Measurements from ENCODE around the gene RANBP9.

Gene RANBP9

GRCh38 chr6:13661647-13662046 is 50.0 kb downstream of the RANBP9 start:
- Histone ChIP-seq H3K4me1 (peaks cover 18% of the 10 kb centered on the region; the same call in 1 of the 2 replicates), H4K20me1 (peaks cover 100% of the 10 kb centered on the region), H3K27me3 (no peaks in the 10 kb centered on the region), H3K9ac (no peak overlapping the region), H3K9me3 (no peaks in the 10 kb centered on the region), H3K36me3 (peaks cover 18% of the 10 kb centered on the region; the same call in 1 of the 2 replicates), H3K4me2 (no peak overlapping the region), H3K27ac (no peak overlapping the region), H3K4me3 (no peak overlapping the region)
- TF ChIP-seq Cebpa-rat (IDR thresholded peaks at IDR 0.05): no peak

- Histone ChIP-seq H3K36me3 (peaks cover 20% of the 10 kb centered on the region; the same call in 1 of the 2 replicates), H3K27ac (no peak overlapping the region), H3K27me3 (no peaks in the 10 kb centered on the region), H3K4me1 (peaks cover 18% of the 10 kb centered on the region; the same call in 1 of the 2 replicates), H4K20me1 (peaks cover 96% of the 10 kb centered on the region), H3K9me3 (no peaks in the 10 kb centered on the region), H3K4me3 (no peak overlapping the region), H3K4me2 (no peak overlapping the region), H3K9ac (no peak overlapping the region)
- TF ChIP-seq Cebpa-rat (IDR thresholded peaks at IDR 0.05): no peak
These were observed 50.7 kb downstream of the RANBP9 start for GRCh38 chr6:13660893-13661292.

- TF ChIP-seq Cebpa-rat (IDR thresholded peaks at IDR 0.05): no peak
- Histone ChIP-seq H3K27me3 (no peaks in the 10 kb centered on the region), H3K27ac (no peak overlapping the region), H3K4me2 (no peak overlapping the region), H3K9me3 (no peaks in the 10 kb centered on the region), H3K36me3 (peaks cover 20% of the 10 kb centered on the region; the same call in 1 of the 2 replicates), H3K4me3 (no peak overlapping the region), H3K9ac (no peak overlapping the region), H4K20me1 (peaks cover 90% of the 10 kb centered on the region), H3K4me1 (peaks cover 18% of the 10 kb centered on the region; the same call in 1 of the 2 replicates)
These were observed 51.4 kb downstream of the RANBP9 start for GRCh38 chr6:13660273-13660672.

GRCh38 chr6:13655700-13656099 is 55.9 kb downstream of the RANBP9 start:
- H3K4me3 ChIP-seq: no peak overlapping the region
- H3K4me2 ChIP-seq: no peak overlapping the region
- no peak overlapping the region for H3K27ac ChIP-seq
- no peaks in the 10 kb centered on the region for H3K27me3 ChIP-seq
- peaks cover 41% of the 10 kb centered on the region for H3K36me3 ChIP-seq
- no peak overlapping the region for H3K9ac ChIP-seq
- no peak for TF ChIP-seq Cebpa-rat (IDR thresholded peaks at IDR 0.05)
- no peaks in the 10 kb centered on the region for H3K9me3 ChIP-seq
- peaks cover 15% of the 10 kb centered on the region; the same call in 1 of the 2 replicates for H3K4me1 ChIP-seq
- H4K20me1 ChIP-seq: peaks cover 54% of the 10 kb centered on the region

GRCh38 chr6:13654496-13654895 is 57.1 kb downstream of the RANBP9 start:
- Histone ChIP-seq H3K36me3 (peaks cover 49% of the 10 kb centered on the region), H3K4me2 (no peak overlapping the region), H3K9ac (no peak overlapping the region), H3K4me1 (peaks cover 7% of the 10 kb centered on the region; the same call in 1 of the 2 replicates), H3K4me3 (no peak overlapping the region), H4K20me1 (peaks cover 42% of the 10 kb centered on the region), H3K27me3 (no peaks in the 10 kb centered on the region), H3K27ac (no peak overlapping the region), H3K9me3 (no peaks in the 10 kb centered on the region)
- TF ChIP-seq Cebpa-rat (IDR thresholded peaks at IDR 0.05): no peak

- H4K20me1 ChIP-seq: peaks cover 38% of the 10 kb centered on the region
- TF ChIP-seq Cebpa-rat (IDR thresholded peaks at IDR 0.05): no peak
- no peak overlapping the region for H3K4me3 ChIP-seq
- no peak overlapping the region for H3K4me2 ChIP-seq
- no peaks in the 10 kb centered on the region for H3K9me3 ChIP-seq
- H3K27ac ChIP-seq: no peak overlapping the region
- no peaks in the 10 kb centered on the region for H3K27me3 ChIP-seq
- H3K4me1 ChIP-seq: no peaks in the 10 kb centered on the region
- H3K36me3 ChIP-seq: peaks cover 51% of the 10 kb centered on the region
- no peak overlapping the region for H3K9ac ChIP-seq
These were observed 58.3 kb downstream of the RANBP9 start for GRCh38 chr6:13653296-13653695.

- H3K9me3 ChIP-seq: no peaks in the 10 kb centered on the region
- H4K20me1 ChIP-seq: peaks cover 25% of the 10 kb centered on the region
- H3K4me3 ChIP-seq: no peak overlapping the region
- no peak overlapping the region for H3K4me2 ChIP-seq
- H3K4me1 ChIP-seq: no peaks in the 10 kb centered on the region
- TF ChIP-seq Cebpa-rat (IDR thresholded peaks at IDR 0.05): no peak
- no peak overlapping the region for H3K27ac ChIP-seq
- no peaks in the 10 kb centered on the region for H3K27me3 ChIP-seq
- H3K9ac ChIP-seq: no peak overlapping the region
- peaks cover 44% of the 10 kb centered on the region for H3K36me3 ChIP-seq
These were observed 62.2 kb downstream of the RANBP9 start for GRCh38 chr6:13649393-13649792.

- Histone ChIP-seq H3K4me3 (no peak overlapping the region), H3K27me3 (no peaks in the 10 kb centered on the region), H3K9ac (no peak overlapping the region), H3K4me2 (no peak overlapping the region), H3K36me3 (peaks cover 45% of the 10 kb centered on the region), H3K4me1 (no peaks in the 10 kb centered on the region), H3K9me3 (no peaks in the 10 kb centered on the region), H4K20me1 (peaks cover 24% of the 10 kb centered on the region), H3K27ac (no peak overlapping the region)
- TF ChIP-seq Cebpa-rat (IDR thresholded peaks at IDR 0.05): no peak
These were observed 62.8 kb downstream of the RANBP9 start for GRCh38 chr6:13648850-13649249.

- no peak overlapping the region for H3K9ac ChIP-seq
- H3K36me3 ChIP-seq: peaks cover 60% of the 10 kb centered on the region
- peaks cover 15% of the 10 kb centered on the region for H4K20me1 ChIP-seq
These were observed 68.5 kb downstream of the RANBP9 start for GRCh38 chr6:13643125-13643524.

GRCh38 chr6:13641315-13641714 is 70.3 kb downstream of the RANBP9 start:
- H3K4me3 ChIP-seq: no peak overlapping the region
- H3K27me3 ChIP-seq: no peaks in the 10 kb centered on the region
- no peak overlapping the region for H3K27ac ChIP-seq
- no peaks in the 10 kb centered on the region for H3K4me1 ChIP-seq
- H3K36me3 ChIP-seq: peaks cover 73% of the 10 kb centered on the region
- no peak overlapping the region for H3K4me2 ChIP-seq
- no peaks in the 10 kb centered on the region for H3K9me3 ChIP-seq
- H4K20me1 ChIP-seq: peaks cover 14% of the 10 kb centered on the region
- no peak overlapping the region for H3K9ac ChIP-seq
- TF ChIP-seq Cebpa-rat (IDR thresholded peaks at IDR 0.05): no peak

More at GRCh38 chr6:13643125-13643524, 68.5 kb downstream of the RANBP9 start:
- H3K4me1 ChIP-seq: no peaks in the 10 kb centered on the region
- H3K4me3 ChIP-seq: no peak overlapping the region
- no peak for TF ChIP-seq Cebpa-rat (IDR thresholded peaks at IDR 0.05)
- H3K4me2 ChIP-seq: no peak overlapping the region
- no peaks in the 10 kb centered on the region for H3K9me3 ChIP-seq
- H3K27me3 ChIP-seq: no peaks in the 10 kb centered on the region
- no peak overlapping the region for H3K27ac ChIP-seq

GRCh38 chr6:13638626-13639025 is 73.0 kb downstream of the RANBP9 start:
- Histone ChIP-seq H3K4me3 (no peak overlapping the region), H3K4me2 (no peak overlapping the region), H3K9ac (no peak overlapping the region), H3K9me3 (no peaks in the 10 kb centered on the region), H3K27ac (no peak overlapping the region), H3K4me1 (no peaks in the 10 kb centered on the region), H4K20me1 (peaks cover 9% of the 10 kb centered on the region; the same call in 1 of the 2 replicates), H3K36me3 (peaks cover 82% of the 10 kb centered on the region), H3K27me3 (no peaks in the 10 kb centered on the region)
- TF ChIP-seq Cebpa-rat (IDR thresholded peaks at IDR 0.05): no peak

Measured in BLaER1 (cell line).